ENCODE measurements around the gene YY1. TPM values are rescaled to one million over a fixed set of nuclear protein-coding genes. Genes with fewer than 3 reads are reported as not detected.

Gene YY1
- total RNA-seq, 6 donors from 2014 or later = 35.6 to 70.4 (median 52.4) TPM

DNA sequence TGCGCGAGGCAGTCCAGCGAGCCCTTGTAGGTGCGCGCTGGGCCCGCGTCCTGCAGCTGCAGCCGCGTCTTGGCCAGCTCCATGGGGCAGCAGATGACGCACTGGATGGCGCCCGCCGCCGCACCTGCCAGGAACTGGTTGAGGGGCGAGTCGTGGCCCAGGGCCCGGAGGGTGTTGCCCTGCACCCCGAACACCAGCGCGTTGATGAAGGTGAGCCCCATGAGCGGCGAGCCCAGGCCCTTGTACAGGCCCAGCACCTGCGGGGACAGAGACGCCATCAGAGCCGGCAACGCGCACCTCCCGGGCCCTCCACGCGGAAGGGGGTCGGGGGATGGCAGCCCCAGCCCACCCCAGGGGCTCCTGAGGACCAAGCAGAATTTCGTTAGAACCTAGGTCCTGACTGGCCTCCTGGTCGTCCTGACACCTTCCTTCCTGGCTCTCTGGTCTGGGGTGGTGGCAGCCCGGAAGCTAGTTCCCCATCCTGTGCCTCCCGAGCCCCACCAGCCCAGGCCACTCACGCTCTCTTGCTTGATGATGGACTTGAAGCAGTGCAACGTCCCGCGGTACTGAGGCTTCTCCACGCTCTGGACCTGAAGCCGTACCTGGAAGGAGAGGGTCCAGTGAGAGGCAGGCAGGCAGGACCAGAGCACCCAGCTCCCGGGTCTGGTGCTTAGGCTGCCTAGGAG is 54.0 kb downstream of the YY1 start:
- Histone ChIP-seq H3K27ac (no peak overlapping the region), H3K4me1 (peaks cover 18 to 28% (median 21%) of the 10 kb centered on the region in 4 donors), H3K36me3 (peaks cover 9 to 24% (median 21%) of the 10 kb centered on the region in 4 donors), H3K27me3 (no peaks in the 10 kb centered on the region), H3K4me3 (no peak overlapping the region), H3K9me3 (no peaks in the 10 kb centered on the region)
- WGBS, 2 donors = 95 to 96% methylated on average over 19 to 34 of the region's 42 CpGs
- ATAC-seq (ENCODE audit: low FRiP score in 2 of 2) = no peak
- TF ChIP-seq POLR2A (IDR thresholded peaks at IDR 0.05) = no peak
- TF ChIP-seq POLR2AphosphoS5 (IDR thresholded peaks at IDR 0.05) = no peak
- TF ChIP-seq, protein P1, sequence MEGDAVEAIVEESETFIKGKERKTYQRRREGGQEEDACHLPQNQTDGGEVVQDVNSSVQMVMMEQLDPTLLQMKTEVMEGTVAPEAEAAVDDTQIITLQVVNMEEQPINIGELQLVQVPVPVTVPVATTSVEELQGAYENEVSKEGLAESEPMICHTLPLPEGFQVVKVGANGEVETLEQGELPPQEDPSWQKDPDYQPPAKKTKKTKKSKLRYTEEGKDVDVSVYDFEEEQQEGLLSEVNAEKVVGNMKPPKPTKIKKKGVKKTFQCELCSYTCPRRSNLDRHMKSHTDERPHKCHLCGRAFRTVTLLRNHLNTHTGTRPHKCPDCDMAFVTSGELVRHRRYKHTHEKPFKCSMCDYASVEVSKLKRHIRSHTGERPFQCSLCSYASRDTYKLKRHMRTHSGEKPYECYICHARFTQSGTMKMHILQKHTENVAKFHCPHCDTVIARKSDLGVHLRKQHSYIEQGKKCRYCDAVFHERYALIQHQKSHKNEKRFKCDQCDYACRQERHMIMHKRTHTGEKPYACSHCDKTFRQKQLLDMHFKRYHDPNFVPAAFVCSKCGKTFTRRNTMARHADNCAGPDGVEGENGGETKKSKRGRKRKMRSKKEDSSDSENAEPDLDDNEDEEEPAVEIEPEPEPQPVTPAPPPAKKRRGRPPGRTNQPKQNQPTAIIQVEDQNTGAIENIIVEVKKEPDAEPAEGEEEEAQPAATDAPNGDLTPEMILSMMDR (IDR thresholded peaks at IDR 0.05) = no peak
- TF ChIP-seq EP300 (IDR thresholded peaks at IDR 0.05) = no peak
- peak in 1 of 2 donors; percentile 21 for DNase-seq

DNA sequence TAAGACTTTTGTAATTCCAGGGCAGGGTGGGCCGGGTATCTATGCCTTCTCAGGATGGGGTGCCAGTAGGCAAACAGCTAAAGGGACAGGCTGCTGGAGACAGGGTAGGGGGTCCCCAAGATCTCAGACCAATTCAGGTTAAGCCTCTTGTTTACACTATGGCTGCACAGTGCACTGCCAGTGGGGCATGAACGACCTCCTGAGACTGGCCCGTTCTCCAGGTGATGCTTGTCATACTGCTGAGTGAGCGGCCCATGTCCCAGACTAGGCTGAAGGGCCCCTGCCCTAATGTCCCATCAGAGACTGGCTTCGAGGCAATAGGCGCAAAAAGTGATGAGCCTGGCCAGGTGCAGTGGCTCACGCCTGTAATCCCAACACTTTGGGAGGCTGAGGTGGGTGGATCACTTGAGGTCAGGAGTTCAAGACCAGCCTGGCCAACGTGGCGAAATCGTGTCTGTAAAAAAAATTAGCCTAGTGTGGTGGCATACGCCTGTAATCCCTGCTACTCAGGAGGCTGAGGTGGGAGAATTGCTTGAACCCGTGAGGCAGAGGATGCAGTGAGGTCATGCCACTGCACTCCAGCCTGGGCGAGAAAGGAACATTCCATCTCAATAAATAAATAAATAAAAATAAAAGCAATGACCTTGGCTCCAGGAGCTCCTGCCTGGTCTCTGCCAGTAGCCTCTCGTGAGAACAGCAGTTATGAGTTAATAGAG is 54.7 kb downstream of the YY1 start:
- ATAC-seq (ENCODE audit: low FRiP score in 2 of 2) = no peak
- TF ChIP-seq EP300 (IDR thresholded peaks at IDR 0.05) (no peak), POLR2A (IDR thresholded peaks at IDR 0.05) (no peak), POLR2AphosphoS5 (IDR thresholded peaks at IDR 0.05) (no peak)
- TF ChIP-seq, protein P1 (IDR thresholded peaks at IDR 0.05) = no peak
- WGBS, 2 donors = 85 to 88% methylated on average over 11 to 14 of the region's 14 CpGs
- DNase-seq = peak in 1 of 2 donors; percentile 20
- H3K36me3 ChIP-seq = peaks cover 9 to 26% (median 23%) of the 10 kb centered on the region in 4 donors
- H3K27me3 ChIP-seq = no peaks in the 10 kb centered on the region
- no peaks in the 10 kb centered on the region for H3K9me3 ChIP-seq
- peaks cover 21 to 32% (median 26%) of the 10 kb centered on the region in 4 donors for H3K4me1 ChIP-seq
- no peak overlapping the region for H3K4me3 ChIP-seq
- H3K27ac ChIP-seq = no peak overlapping the region

DNA sequence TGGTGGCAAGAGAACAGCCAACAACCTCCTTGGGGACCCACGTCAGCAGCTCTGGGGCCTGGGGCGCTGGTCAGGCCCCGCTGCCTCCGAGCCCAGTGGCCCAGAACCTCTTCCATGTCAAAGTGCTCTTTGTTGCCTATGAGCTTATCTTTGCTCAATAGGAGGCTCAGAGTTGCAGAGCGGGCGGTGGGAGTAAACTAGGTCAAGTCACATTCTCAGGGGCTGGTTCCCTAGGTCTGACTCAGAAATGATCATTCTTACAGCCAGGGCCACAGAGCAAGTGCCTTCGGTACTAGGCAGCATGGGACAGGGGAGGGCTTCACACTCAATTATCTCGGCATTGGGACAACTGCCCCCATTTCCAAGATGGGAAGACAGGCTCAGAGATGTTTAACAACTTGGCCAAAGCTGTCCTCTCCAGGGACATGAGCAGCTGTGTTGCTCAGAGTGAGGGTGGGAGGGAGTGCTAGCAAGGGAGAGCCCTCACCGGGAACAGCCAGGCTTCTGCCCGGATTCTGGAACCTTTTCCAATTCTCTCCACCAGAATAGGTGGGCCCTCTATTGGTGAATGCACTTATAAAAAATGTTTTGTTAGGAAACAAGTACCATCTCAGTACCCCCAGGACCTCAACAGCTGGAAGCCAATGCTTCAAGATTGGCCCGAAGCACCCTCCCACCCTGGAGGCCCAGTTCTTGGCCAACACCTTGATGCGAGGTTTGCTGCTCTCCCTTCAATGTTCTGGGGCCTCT is 55.4 kb downstream of the YY1 start:
- H3K36me3 ChIP-seq = peaks cover 9 to 29% (median 24%) of the 10 kb centered on the region in 4 donors
- no peak for DNase-seq
- H3K9me3 ChIP-seq = no peaks in the 10 kb centered on the region
- no peak overlapping the region for H3K27ac ChIP-seq
- WGBS, 2 donors = 92 to 94% methylated on average over 9 to 12 of the region's 12 CpGs
- ATAC-seq (ENCODE audit: low FRiP score in 2 of 2) = peak in 1 of 2 donors; percentile 16
- no peak overlapping the region for H3K4me3 ChIP-seq
- TF ChIP-seq, protein P1 (IDR thresholded peaks at IDR 0.05) = no peak
- TF ChIP-seq EP300 (IDR thresholded peaks at IDR 0.05) (no peak), POLR2AphosphoS5 (IDR thresholded peaks at IDR 0.05) (no peak), POLR2A (IDR thresholded peaks at IDR 0.05) (no peak)
- H3K4me1 ChIP-seq = peaks cover 21 to 32% (median 27%) of the 10 kb centered on the region in 4 donors
- H3K27me3 ChIP-seq = no peaks in the 10 kb centered on the region

DNA sequence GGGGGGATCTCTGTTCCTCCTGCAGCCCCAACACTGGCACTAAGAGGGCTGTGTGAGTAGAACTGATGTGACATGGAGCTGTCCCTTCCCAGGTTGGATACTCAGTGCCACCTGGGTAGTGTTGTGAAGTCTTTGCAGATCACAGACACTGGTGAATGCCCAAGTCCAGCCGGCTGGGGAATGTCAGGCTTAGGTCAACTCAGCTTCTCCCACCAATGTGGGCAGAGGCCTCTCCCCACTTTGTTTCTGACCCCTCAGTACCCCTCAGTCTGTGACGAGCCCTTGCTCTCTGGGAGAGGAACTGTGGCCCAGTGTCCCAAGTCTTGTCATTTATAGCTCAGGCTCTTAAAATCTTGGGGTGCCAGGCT is 56.0 kb downstream of the YY1 start:
- peaks cover 21 to 32% (median 27%) of the 10 kb centered on the region in 4 donors for H3K4me1 ChIP-seq
- H3K4me3 ChIP-seq = no peak overlapping the region
- no peaks in the 10 kb centered on the region for H3K27me3 ChIP-seq
- H3K27ac ChIP-seq = no peak overlapping the region
- H3K9me3 ChIP-seq = no peaks in the 10 kb centered on the region
- TF ChIP-seq, protein P1 (IDR thresholded peaks at IDR 0.05) = no peak
- peaks cover 9 to 29% (median 24%) of the 10 kb centered on the region in 4 donors for H3K36me3 ChIP-seq
- no peak for DNase-seq
- WGBS, 2 donors = 86 to 90% methylated on average over 1 to 2 of the region's 2 CpGs
- no peak for ATAC-seq (ENCODE audit: low FRiP score in 2 of 2)

Measured in upper lobe of left lung (tissue), 6 donors.